K562 (cell line): ENCODE measurements around the gene CCDC106. TPM values are rescaled to one million over a fixed set of nuclear protein-coding genes. Genes with fewer than 3 reads are reported as not detected.
A peak's percentile ranks its signal among the peaks of the same experiment; 100 is the strongest.

Experiments used
- CAMTA2 ChIP-seq: fragments of 250-450 bp; sonication (Bioruptor Pico); conservative IDR thresholded peaks from 2 replicates; pipeline ENCODE4 v1.5.1; 2022
- FOXJ3 ChIP-seq: sonication (generic); formaldehyde crosslinking; IDR thresholded peaks from 2 replicates; pipeline ENCODE4 v1.4.0; 2020; ENCODE audit warnings: mild to moderate bottlenecking, missing genetic modification reagents
- GATAD2A ChIP-seq: fragments of 450-650 bp; IDR thresholded peaks from 2 replicates; pipeline ENCODE4 v1.6.1; 2017
- IFI16 ChIP-seq: fragments of 250-450 bp; sonication (Bioruptor Pico); IDR thresholded peaks from 2 replicates; pipeline ENCODE4 v2.1.2; 2022; ENCODE audit warnings: mild to moderate bottlenecking, inconsistent platforms
- JUN ChIP-seq, 2 experiments: sonication (generic) in 1 of 2; formaldehyde crosslinking in 1 of 2; IDR thresholded peaks; 2 replicates each; pipeline versions ENCODE4 v1.6.1 to v1.8.0; 2012 to 2022; ENCODE audit warnings: borderline replicate concordance in 2 of 2, mild to moderate bottlenecking in 2 of 2, improper control_type of control experiment in 1 of 2, low read depth in 1 of 2, low read length in 1 of 2, missing genetic modification reagents in 1 of 2
- MXI1 ChIP-seq: IDR thresholded peaks from 2 replicates; pipeline ENCODE4 v1.6.1; 2011; ENCODE audit warnings: low read depth, mild to moderate bottlenecking, improper control_type of control experiment, low read length
- NFE2 ChIP-seq: IDR thresholded peaks from 2 replicates; pipeline ENCODE4 v1.6.1; 2014; ENCODE audit warnings: antibody characterized with exemption, low read depth
- NUFIP1 ChIP-seq: fragments of 450-650 bp; IDR thresholded peaks from 2 replicates; pipeline ENCODE4 v1.6.1; 2018; ENCODE audit not compliant: partially characterized antibody
- TAF15 ChIP-seq: fragments of 200-400 bp; formaldehyde crosslinking; IDR thresholded peaks from 2 replicates; pipeline ENCODE4 v1.6.1; 2017; ENCODE audit warnings: mild to moderate bottlenecking, low read depth, low read length, moderate library complexity
- ZEB2 ChIP-seq: fragments of 450-650 bp; IDR thresholded peaks from 2 replicates; pipeline ENCODE4 v1.6.1; 2016
- ZNF354B ChIP-seq: fragments of 250-450 bp; sonication (Bioruptor Pico); IDR thresholded peaks from 2 replicates; pipeline ENCODE4 v1.4.0; 2020
- ZNF407 ChIP-seq: fragments of 450-650 bp; IDR thresholded peaks from 2 replicates; pipeline ENCODE4 v1.6.1; 2016; ENCODE audit warnings: low read depth
- ZNF609 ChIP-seq: sonication (generic); formaldehyde crosslinking; IDR thresholded peaks from 2 replicates; pipeline ENCODE4 v1.8.1; 2023; ENCODE audit warnings: missing genetic modification reagents, mild to moderate bottlenecking, borderline replicate concordance
- ZNF76 ChIP-seq: fragments of 250-450 bp; sonication (Bioruptor Pico); IDR thresholded peaks from 2 replicates; pipeline ENCODE4 v1.4.0; 2020; ENCODE audit warnings: mild to moderate bottlenecking, moderate library complexity, borderline replicate concordance
- polyA plus RNA-seq, 8 experiments: library from polyadenylated mRNA; depleted of rRNA in 4 of 8; stranded (reverse) in 5 of 8; unstranded in 3 of 8; fragments of >200 nt; fragmentation: Nextera tagmentation in 2 of 8; fragmentation: Illumina TruSeq in 1 of 8; extraction: Ambion mirVana in 2 of 8; extraction: Trizol in 1 of 8; gene quantifications; 2 replicates each; pipeline versions ENCODE4 v1.2.1 to v1.2.3, GENCODE V29; 2011 to 2014; ENCODE audit warnings: inconsistent platforms in 1 of 8, missing spikeins in 1 of 8
- total RNA-seq, 7 experiments: library from RNA; depleted of rRNA in 6 of 7; stranded (reverse); fragments of >200 nt in 6 of 7; fragmentation: Illumina TruSeq in 2 of 7; extraction: Trizol in 2 of 7; gene quantifications; 2 replicates each; pipeline versions ENCODE4 v1.2.1 to v1.2.3, GENCODE V29; 2011 to 2021; ENCODE audit warnings: low replicate concordance in 1 of 7

Gene CCDC106
- total and polyA plus RNA-seq, 9 of the 15 experiments (the other 6 are each of a cell fraction or from before 2014, with no cell fraction given), result 0.10 to 27.5 (median 15.0) TPM; not detected in 1

- TF ChIP-seq IFI16, result no peak
- TF ChIP-seq ZNF76 (CRISPR knock-in tag), result no peak
- TF ChIP-seq ZEB2, result no peak
- TF ChIP-seq ZNF354B (CRISPR knock-in tag), result no peak
- TF ChIP-seq NFE2, result no peak
- no peak for TF ChIP-seq TAF15
- TF ChIP-seq CAMTA2, result no peak
- no peak for TF ChIP-seq GATAD2A
- TF ChIP-seq MXI1, result 0 out of 2 replicates have a peak, but pooled peaks have one; percentile 70
- TF ChIP-seq NUFIP1, result no peak
- TF ChIP-seq ZNF609 (CRISPR knock-in tag), result 0 out of 2 replicates have a peak, but pooled peaks have one; percentile 69
- TF ChIP-seq ZNF407, result peak; percentile 75
- peak; percentile 13; the same call in 1 of the 2 replicates for TF ChIP-seq JUN (IDR thresholded peaks at IDR 0.05; ENCODE audit: borderline replicate concordance, low read depth, low read length)
- TF ChIP-seq JUN (CRISPR knock-in tag; IDR thresholded peaks at IDR 0.05; ENCODE audit: borderline replicate concordance), result peak; percentile 59; the same call in 1 of the 2 replicates
- TF ChIP-seq FOXJ3 (CRISPR knock-in tag), result no peak
Observed at GRCh38 chr19:55674841-55675660, 27.0 kb downstream of the CCDC106 start, which contains the start of gene EPN1 (continued).
